GM12875 (cell line): Measurements from ENCODE around the gene RIT2.

ENCODE experiments used
- H3K4me3 ChIP-seq: one replicate; pipeline ENCODE4 v1.5.1; 2011; ENCODE audit warnings: low read depth, low read length, control low read depth
- TF ChIP-seq, protein P1 (sequence below): IDR thresholded peaks from 2 replicates; pipeline ENCODE4 v1.5.1; 2011; ENCODE audit warnings: low read depth, mild to moderate bottlenecking, control low read depth, inconsistent platforms, low read length, moderate library complexity, borderline replicate concordance; ENCODE audit not compliant: insufficient read depth

Gene RIT2

DNA sequence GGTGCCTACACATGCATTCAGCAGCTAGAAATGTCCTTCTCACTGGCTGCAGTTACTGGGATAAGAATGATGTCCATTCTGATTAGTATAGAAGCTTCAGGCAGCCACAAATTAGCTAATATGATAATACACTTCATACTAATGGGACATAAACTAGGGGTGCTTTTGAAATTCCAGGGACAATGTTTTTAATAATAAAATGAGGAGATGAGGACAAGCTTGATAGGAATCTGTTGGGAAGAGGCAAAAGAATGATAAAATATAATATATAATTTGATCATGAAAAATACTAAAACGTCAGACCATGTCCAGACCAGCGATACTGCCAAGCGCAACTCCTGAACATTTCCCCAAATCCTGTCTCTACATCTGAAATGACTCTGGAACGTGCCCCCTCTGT, 157.1 kb downstream of the RIT2 start:
- TF ChIP-seq, protein P1, sequence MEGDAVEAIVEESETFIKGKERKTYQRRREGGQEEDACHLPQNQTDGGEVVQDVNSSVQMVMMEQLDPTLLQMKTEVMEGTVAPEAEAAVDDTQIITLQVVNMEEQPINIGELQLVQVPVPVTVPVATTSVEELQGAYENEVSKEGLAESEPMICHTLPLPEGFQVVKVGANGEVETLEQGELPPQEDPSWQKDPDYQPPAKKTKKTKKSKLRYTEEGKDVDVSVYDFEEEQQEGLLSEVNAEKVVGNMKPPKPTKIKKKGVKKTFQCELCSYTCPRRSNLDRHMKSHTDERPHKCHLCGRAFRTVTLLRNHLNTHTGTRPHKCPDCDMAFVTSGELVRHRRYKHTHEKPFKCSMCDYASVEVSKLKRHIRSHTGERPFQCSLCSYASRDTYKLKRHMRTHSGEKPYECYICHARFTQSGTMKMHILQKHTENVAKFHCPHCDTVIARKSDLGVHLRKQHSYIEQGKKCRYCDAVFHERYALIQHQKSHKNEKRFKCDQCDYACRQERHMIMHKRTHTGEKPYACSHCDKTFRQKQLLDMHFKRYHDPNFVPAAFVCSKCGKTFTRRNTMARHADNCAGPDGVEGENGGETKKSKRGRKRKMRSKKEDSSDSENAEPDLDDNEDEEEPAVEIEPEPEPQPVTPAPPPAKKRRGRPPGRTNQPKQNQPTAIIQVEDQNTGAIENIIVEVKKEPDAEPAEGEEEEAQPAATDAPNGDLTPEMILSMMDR = no peak
- H3K4me3 ChIP-seq = no peak overlapping the region

DNA sequence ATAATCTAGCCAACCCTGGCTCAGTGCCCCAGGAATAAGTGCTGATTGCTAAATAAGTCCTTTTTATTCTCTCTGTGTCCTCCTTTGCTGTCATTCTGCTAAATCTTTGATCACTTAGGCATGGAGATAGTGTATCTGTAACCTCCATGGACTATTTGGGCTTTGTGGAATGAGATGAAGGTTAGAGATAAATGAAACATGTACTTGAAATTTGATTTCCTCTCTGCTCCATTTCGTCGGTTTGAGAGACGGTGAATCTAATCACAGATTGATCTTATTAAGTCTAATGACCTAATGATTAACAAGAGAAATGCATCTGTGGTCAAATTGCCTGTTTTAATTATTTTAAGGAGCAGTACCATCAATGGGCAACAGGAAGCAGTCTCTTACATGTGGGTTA, 159.2 kb downstream of the RIT2 start:
- TF ChIP-seq, protein P1 = no peak

GRCh38 chr18:42954887-42955286, 160.6 kb downstream of the RIT2 start:
- H3K4me3 ChIP-seq = no peak overlapping the region
- TF ChIP-seq, protein P1 = no peak

More for the DNA sequence above, 159.2 kb downstream of the RIT2 start:
- no peak overlapping the region for H3K4me3 ChIP-seq

GRCh38 chr18:42953306-42953705, 162.2 kb downstream of the RIT2 start:
- TF ChIP-seq, protein P1 = no peak

GRCh38 chr18:42950732-42951131, 164.8 kb downstream of the RIT2 start:
- H3K4me3 ChIP-seq = no peak overlapping the region
- TF ChIP-seq, protein P1 = no peak

More at GRCh38 chr18:42953306-42953705, 162.2 kb downstream of the RIT2 start:
- no peak overlapping the region for H3K4me3 ChIP-seq

GRCh38 chr18:42948831-42949230, 166.7 kb downstream of the RIT2 start:
- H3K4me3 ChIP-seq = no peak overlapping the region
- TF ChIP-seq, protein P1 = no peak

GRCh38 chr18:42941860-42942259, 173.6 kb downstream of the RIT2 start:
- TF ChIP-seq, protein P1 = no peak
- no peak overlapping the region for H3K4me3 ChIP-seq
